ENCODE results near the gene ZFYVE28. TPM values are rescaled to one million over a fixed set of nuclear protein-coding genes. Genes with fewer than 3 reads are reported as not detected.

The ZFYVE28 gene
- total RNA-seq, 1 experiment from 2014 or later = 12.9 TPM

GRCh38 chr4:2389691-2390090, 28.8 kb downstream of the ZFYVE28 start:
- Histone ChIP-seq H3K9me3 (ENCODE audit: insufficient read depth, low read depth) (no peaks in the 10 kb centered on the region), H3K36me3 (ENCODE audit: low read depth) (no peaks in the 10 kb centered on the region), H3K27me3 (ENCODE audit: insufficient read depth, low read depth) (peaks cover 5% of the 10 kb centered on the region; the same call in 1 of the 2 replicates), H3K9me2 (ENCODE audit: insufficient read depth) (no peaks in the 10 kb centered on the region), H3K27ac (no peak overlapping the region), H3K4me2 (no peak overlapping the region), H3K4me1 (replicated peaks; ENCODE audit: insufficient read depth) (no peaks in the 10 kb centered on the region), H2AFZ (no peak overlapping the region), H3F3A (ENCODE audit: insufficient read depth, low read depth) (no peaks in the 10 kb centered on the region), H3K79me2 (ENCODE audit: low read depth) (no peaks in the 10 kb centered on the region), H4K20me1 (ENCODE audit: insufficient read depth) (no peaks in the 10 kb centered on the region), H3K4me3 (no peak overlapping the region)
- TF ChIP-seq EZH2 (IDR thresholded peaks at IDR 0.05; ENCODE audit: low read depth) (no peak), CTCF (conservative IDR thresholded peaks at IDR 0.05) (no peak)
- CTCF ChIA-PET = interaction anchor here (0.5 kb wide), 1 partner anchor 31 kb away, joined by 3 read pairs; no protein-coding TSS in a partner anchor
- DNase-seq = no peak
- BruUV-seq (replicated peaks) = no TSS peak
- intact Hi-C loops (cut with micrococcal nuclease; ENCODE audit: unreplicated experiment) = no loop called here
- POLR2A ChIA-PET (ENCODE audit: unreplicated experiment) = interaction anchor here (0.6 kb wide), 1 partner anchor 669 kb away, joined by 4 read pairs; the partner anchor contains the start of gene TMEM129

GRCh38 chr4:2388429-2389182, 29.8 kb downstream of the ZFYVE28 start:
- intact Hi-C loops (cut with micrococcal nuclease; ENCODE audit: unreplicated experiment) = no loop called here
- Histone ChIP-seq H4K20me1 (ENCODE audit: insufficient read depth) (no peaks in the 10 kb centered on the region), H3F3A (ENCODE audit: insufficient read depth, low read depth) (no peaks in the 10 kb centered on the region), H3K9me2 (ENCODE audit: insufficient read depth) (no peaks in the 10 kb centered on the region), H2AFZ (no peak overlapping the region), H3K79me2 (ENCODE audit: low read depth) (no peaks in the 10 kb centered on the region), H3K27me3 (ENCODE audit: insufficient read depth, low read depth) (peaks cover 5% of the 10 kb centered on the region; the same call in 1 of the 2 replicates), H3K27ac (no peak overlapping the region), H3K9me3 (ENCODE audit: insufficient read depth, low read depth) (no peaks in the 10 kb centered on the region), H3K4me3 (no peak overlapping the region), H3K4me1 (replicated peaks; ENCODE audit: insufficient read depth) (no peaks in the 10 kb centered on the region), H3K36me3 (ENCODE audit: low read depth) (no peaks in the 10 kb centered on the region), H3K4me2 (no peak overlapping the region)
- BruUV-seq (replicated peaks) = no TSS peak
- CTCF ChIA-PET = no interaction called here
- DNase-seq = no peak
- POLR2A ChIA-PET (ENCODE audit: unreplicated experiment) = interaction anchor here (0.6 kb wide), 1 partner anchor 201 kb away, joined by 8 read pairs; no protein-coding TSS in a partner anchor
- no peak for TF ChIP-seq CTCF (conservative IDR thresholded peaks at IDR 0.05)
- TF ChIP-seq EZH2 (IDR thresholded peaks at IDR 0.05; ENCODE audit: low read depth) = no peak

- TF ChIP-seq EZH2 (IDR thresholded peaks at IDR 0.05; ENCODE audit: low read depth) (no peak), CTCF (conservative IDR thresholded peaks at IDR 0.05) (no peak)
- DNase-seq = no peak
- Histone ChIP-seq H3K36me3 (ENCODE audit: low read depth) (no peaks in the 10 kb centered on the region), H2AFZ (no peak overlapping the region), H3K4me1 (replicated peaks; ENCODE audit: insufficient read depth) (no peaks in the 10 kb centered on the region), H3K27ac (no peak overlapping the region), H3K79me2 (ENCODE audit: low read depth) (no peaks in the 10 kb centered on the region), H3K27me3 (ENCODE audit: insufficient read depth, low read depth) (peaks cover 5% of the 10 kb centered on the region; the same call in 1 of the 2 replicates), H4K20me1 (ENCODE audit: insufficient read depth) (no peaks in the 10 kb centered on the region), H3K9me2 (ENCODE audit: insufficient read depth) (no peaks in the 10 kb centered on the region), H3K4me3 (no peak overlapping the region), H3F3A (ENCODE audit: insufficient read depth, low read depth) (no peaks in the 10 kb centered on the region), H3K9me3 (ENCODE audit: insufficient read depth, low read depth) (no peaks in the 10 kb centered on the region), H3K4me2 (no peak overlapping the region)
- POLR2A ChIA-PET (ENCODE audit: unreplicated experiment) = no interaction called here
- intact Hi-C loops (cut with micrococcal nuclease; ENCODE audit: unreplicated experiment) = no loop called here
- no TSS peak for BruUV-seq (replicated peaks)
- CTCF ChIA-PET = no interaction called here
Observed at GRCh38 chr4:2387829-2388228, 30.6 kb downstream of the ZFYVE28 start.
